HG03066 (cell line): ENCODE results near the gene CRISP3.
"Not testable (repeated sequence)": the region's sequence is repeated elsewhere in the genome, so short reads cannot be mapped to it uniquely, and the experiment has no call there.

ENCODE experiments used
- ATAC-seq: cut with Tn5 transposase; IDR thresholded peaks from one replicate; pipeline ENCODE4 v1.9.1; 2021; ENCODE audit warnings: low read depth; ENCODE audit not compliant: unreplicated experiment

CRISP3 gene

DNA sequence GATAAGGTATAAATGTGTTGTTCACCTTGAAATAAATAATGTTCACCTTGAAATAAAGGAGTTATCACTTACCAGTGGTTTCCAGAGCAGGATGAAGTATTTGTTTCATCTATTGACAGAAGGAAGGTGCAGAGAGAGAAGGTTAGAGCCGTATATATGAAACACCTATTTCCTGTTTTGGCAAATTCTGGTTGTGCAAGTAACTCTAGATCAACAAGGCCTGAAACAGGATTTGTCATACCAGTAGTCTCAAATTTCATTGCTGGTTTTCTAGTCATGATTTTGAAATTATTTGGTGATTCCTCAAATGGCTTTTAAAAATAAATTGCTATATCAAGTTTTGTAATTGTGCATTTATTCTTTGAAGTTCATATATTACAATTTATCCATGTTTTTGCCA is at the start of gene CRISP3:
CRISP3 (minus strand) TSS at position 130 of the 400 bp plus-strand sequence; CDS start at position 109, 21 bp downstream.
- ATAC-seq: no peak

DNA sequence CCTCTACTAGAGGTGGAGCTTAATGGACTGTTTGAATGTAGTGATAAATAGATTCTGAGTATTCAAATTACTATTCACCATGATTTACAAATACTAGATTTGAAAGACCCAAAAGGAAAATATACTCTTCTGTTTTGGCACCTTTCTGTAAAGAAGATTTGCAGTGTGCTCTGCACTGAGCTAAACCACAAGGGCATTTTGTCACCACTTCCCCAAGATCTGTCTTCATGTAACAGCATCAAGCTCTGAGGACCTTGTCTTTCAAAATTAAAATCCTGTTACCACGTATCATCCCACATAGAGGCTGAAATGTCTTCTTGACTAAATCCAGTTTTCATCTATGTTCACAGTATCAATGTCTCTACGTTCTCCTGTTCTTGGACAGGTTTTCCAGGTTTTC is 46.2 kb upstream of the CRISP3 start:
- no peak for ATAC-seq

DNA sequence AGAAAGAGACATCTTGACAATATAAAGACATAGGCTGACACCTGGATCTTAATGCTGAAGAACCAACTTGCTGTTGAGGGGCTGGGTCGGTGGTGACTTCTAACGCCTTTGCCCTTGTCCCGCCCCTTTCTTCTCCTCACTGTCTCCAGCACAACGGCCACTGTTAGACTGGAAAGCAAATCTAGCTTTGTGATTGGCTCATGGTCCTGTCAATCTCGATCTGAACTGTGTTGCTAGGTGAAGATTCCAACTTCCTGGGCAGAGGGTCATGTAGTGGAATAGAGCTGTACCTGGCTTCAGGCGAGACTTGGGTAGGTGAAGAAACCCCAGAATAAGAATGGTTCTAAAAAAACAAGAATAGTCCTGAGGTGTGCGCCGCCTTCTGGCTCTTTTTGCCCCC is 43.0 kb upstream of the CRISP3 start, which contains the start of gene PGK2:
PGK2 (minus strand) TSS at position 110 of the 400 bp plus-strand sequence; CDS start at position 12, 98 bp downstream.
- ATAC-seq: no peak

GRCh38 chr6:49784272-49784671 is 40.1 kb upstream of the CRISP3 start:
- no peak for ATAC-seq

- no peak for ATAC-seq
Observed at GRCh38 chr6:49782725-49783124, 38.5 kb upstream of the CRISP3 start.

GRCh38 chr6:49782293-49782692 is 38.1 kb upstream of the CRISP3 start:
- ATAC-seq: no peak

- no peak for ATAC-seq
Observed at GRCh38 chr6:49776444-49776843, 32.3 kb upstream of the CRISP3 start.

- ATAC-seq: no peak
Observed at GRCh38 chr6:49775043-49775442, 30.9 kb upstream of the CRISP3 start.

- ATAC-seq: no peak
Observed at GRCh38 chr6:49772285-49772684, 28.1 kb upstream of the CRISP3 start.

DNA sequence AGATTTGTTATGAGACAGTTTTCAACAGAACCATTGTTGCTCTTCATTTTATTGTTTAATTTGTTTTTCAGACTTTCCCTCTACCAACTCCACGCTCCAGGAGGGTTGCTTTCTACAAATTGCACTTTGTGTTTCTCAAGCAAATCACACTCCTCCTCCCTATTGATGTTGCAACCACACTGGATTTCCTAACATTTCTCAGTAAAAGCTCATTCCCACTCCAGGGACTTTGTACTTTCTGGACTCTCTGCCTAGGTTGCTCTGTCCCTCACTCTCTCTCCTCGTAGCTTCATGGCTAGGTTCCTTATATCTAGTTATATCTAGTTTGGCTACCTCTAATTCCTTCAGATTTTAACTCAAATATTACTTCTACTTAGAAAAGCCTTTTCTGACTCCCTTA is 22.6 kb upstream of the CRISP3 start:
- no peak for ATAC-seq

- ATAC-seq: no peak
Observed at GRCh38 chr6:49764571-49765236, 20.5 kb upstream of the CRISP3 start.

GRCh38 chr6:49743429-49743828 is 759 bp downstream of the CRISP3 start:
- ATAC-seq: no peak

GRCh38 chr6:49739423-49739822 is 4.8 kb downstream of the CRISP3 start:
- ATAC-seq: no peak

GRCh38 chr6:49736017-49736508 is 8.1 kb downstream of the CRISP3 start:
- no peak for ATAC-seq

DNA sequence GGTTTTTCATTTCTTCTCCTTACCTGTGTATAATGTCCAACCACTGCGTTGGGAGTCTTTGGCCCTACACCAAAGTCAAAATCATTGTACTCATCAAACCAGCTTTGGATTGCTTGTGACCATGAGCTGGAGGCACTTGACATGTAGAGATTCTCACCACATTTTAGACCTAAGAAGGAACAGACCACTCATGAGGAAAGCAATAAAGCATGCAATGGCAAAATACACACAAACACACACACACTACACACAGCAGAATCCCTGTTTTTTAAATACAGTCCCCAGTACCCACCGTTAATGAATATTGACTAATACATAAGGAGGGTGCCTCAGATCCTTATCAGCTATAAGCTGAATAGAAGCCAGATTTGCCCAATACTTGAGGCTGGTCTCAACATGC is 10.5 kb downstream of the CRISP3 start:
- no peak for ATAC-seq

- ATAC-seq: no peak
Observed at GRCh38 chr6:49732781-49733180, 11.4 kb downstream of the CRISP3 start.

GRCh38 chr6:49730251-49730650 is 13.9 kb downstream of the CRISP3 start:
- no peak for ATAC-seq

GRCh38 chr6:49723917-49724316 is 20.3 kb downstream of the CRISP3 start:
- ATAC-seq: not testable (repeated sequence)

DNA sequence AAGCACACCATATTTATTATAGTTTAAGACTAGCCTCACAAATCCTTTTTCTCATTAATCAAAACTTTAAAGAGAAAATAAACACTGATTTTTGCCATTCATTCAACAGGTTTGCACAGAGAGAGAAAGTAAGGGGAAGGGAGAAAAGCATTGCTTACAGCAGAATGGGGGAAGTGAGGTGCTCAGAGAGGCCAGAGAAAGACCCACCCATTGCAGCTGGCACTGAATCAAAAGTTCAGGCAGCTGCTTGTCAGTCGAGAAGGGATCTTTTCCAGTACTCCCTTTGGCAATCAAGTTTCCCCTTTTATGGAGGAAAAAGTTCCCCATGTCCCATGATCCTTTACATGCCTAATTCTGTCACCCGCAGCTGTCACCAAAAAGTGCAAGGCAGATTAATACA is 22.9 kb downstream of the CRISP3 start:
- ATAC-seq: no peak

DNA sequence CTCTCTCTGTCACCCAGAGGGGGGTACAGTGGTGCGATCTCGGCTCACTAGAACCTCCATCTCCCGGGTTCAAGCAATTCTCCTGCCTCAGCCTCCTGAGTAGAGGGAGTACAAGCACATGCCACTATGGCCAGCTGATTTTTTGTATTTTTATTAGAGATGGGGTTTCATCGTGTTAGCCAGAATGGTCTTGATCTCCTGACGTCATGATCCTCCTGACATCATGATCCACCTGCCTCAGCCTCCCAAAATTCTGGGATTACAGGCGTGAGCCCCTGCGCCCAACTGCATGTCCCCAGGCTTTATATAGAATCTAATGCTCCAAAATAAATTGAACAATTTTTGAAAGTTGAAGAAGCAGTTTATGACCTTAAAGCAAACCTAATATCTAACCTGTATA is 23.8 kb downstream of the CRISP3 start:
- no peak for ATAC-seq

DNA sequence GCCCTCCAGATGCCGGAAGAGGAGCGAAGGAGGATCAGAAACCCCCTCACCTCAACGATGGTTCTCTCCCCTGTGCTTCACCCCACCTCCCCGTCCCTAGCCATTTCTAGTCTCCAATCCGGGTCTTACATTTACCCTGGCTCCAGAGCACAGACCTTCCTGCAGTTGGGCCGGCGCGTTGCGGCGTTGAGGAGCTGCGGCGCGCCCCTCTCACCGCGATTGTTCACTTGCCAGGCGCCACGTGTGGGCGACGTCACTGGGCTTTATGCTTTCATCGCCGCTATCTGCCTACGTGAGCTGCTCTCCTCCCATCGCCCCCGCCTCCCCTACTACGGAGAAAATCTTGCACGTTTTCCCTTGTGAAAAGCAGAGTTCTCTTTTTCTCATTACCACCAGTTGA is 30.8 kb downstream of the CRISP3 start, which contains the start of gene CRISP2:
CRISP2 (minus strand) TSS at position 198 of the 400 bp plus-strand sequence. CDS start 4,347 bp downstream, outside the sequence.
- ATAC-seq: no peak

- no peak for ATAC-seq
Observed at GRCh38 chr6:49698478-49698877, 45.7 kb downstream of the CRISP3 start.
